GM23338 (cell line): ENCODE measurements around the gene NRIP1.

Source experiments
- CREB1 ChIP-seq: fragments of 250-450 bp; sonication (Bioruptor Pico); IDR thresholded peaks from 2 replicates; pipeline ENCODE4 v1.5.0; 2020; ENCODE audit warnings: low read depth, mild to moderate bottlenecking, moderate library complexity
- EZH2 ChIP-seq: fragments of 200-600 bp; sonication (generic); IDR thresholded peaks from one replicate; pipeline ENCODE4 v1.8.0; 2017; ENCODE audit warnings: antibody characterized with exemption, mild to moderate bottlenecking, low read depth; ENCODE audit not compliant: unreplicated experiment
- EZH2phosphoT487 ChIP-seq: fragments of 200-600 bp; sonication (generic); IDR thresholded peaks from one replicate; pipeline ENCODE4 v1.8.1; 2018; ENCODE audit warnings: antibody characterized with exemption; ENCODE audit not compliant: unreplicated experiment
- JUNB ChIP-seq: IDR thresholded peaks from one replicate; pipeline ENCODE4 v1.6.1; 2016; ENCODE audit warnings: antibody characterized with exemption; ENCODE audit not compliant: unreplicated experiment
- POLR2AphosphoS5 ChIP-seq: IDR thresholded peaks from 2 replicates; pipeline ENCODE4 v1.6.1; 2016; ENCODE audit warnings: antibody characterized with exemption, low read depth
- STAT1 ChIP-seq: IDR thresholded peaks from one replicate; pipeline ENCODE4 v1.6.1; 2016; ENCODE audit warnings: antibody characterized with exemption; ENCODE audit not compliant: unreplicated experiment
- ZNF114 ChIP-seq: fragments of 250-450 bp; sonication (Bioruptor Pico); IDR thresholded peaks from 2 replicates; pipeline ENCODE4 v1.5.0; 2020; ENCODE audit warnings: mild to moderate bottlenecking, moderate library complexity
- ZNF331 ChIP-seq: fragments of 250-450 bp; sonication (Bioruptor Pico); IDR thresholded peaks from 2 replicates; pipeline ENCODE4 v1.5.0; 2020; ENCODE audit warnings: low read depth, mild to moderate bottlenecking, moderate library complexity
- TF ChIP-seq, protein P1 (sequence below), 2 experiments: fragments of 200-600 bp in 1 of 2; sonication (generic) in 1 of 2; conservative IDR thresholded peaks; 2 replicates each; pipeline versions ENCODE4 v1.5.1 to v1.6.1; 2016 to 2017; ENCODE audit warnings: antibody characterized with exemption in 2 of 2, low read depth in 2 of 2, mild to moderate bottlenecking in 2 of 2, moderate library complexity in 1 of 2
- TF ChIP-seq, protein P2 (sequence below): IDR thresholded peaks from one replicate; pipeline ENCODE4 v1.6.1; 2018; ENCODE audit warnings: antibody characterized with exemption; ENCODE audit not compliant: unreplicated experiment
- TF ChIP-seq, protein P3 (sequence below): IDR thresholded peaks from 2 replicates; pipeline ENCODE4 v1.6.1; 2016; ENCODE audit warnings: antibody characterized with exemption

DNA sequence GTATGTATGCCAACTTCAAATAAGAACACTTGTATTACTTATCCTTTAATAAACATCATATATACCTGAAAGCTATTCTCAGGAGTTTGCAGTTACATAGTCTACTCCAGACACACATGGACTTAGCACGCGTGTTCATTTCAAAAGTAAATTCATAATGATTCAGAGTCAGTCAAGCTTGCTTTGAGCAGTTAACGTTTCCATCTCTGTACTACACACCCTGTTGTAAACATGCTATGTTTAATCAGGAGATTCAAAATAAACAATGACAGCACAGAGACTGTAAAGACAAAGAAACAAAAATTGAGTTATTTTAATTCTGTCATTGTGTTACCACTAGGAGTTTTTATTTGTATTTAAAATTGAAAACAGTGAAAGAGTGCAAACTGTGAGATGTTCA is 119.6 kb downstream of the NRIP1 start:
- TF ChIP-seq POLR2AphosphoS5 (no peak), EZH2 (no peak), EZH2phosphoT487 (no peak), CREB1 (no peak), STAT1 (no peak), ZNF331 (CRISPR knock-in tag) (no peak), JUNB (no peak), ZNF114 (no peak)
- TF ChIP-seq, protein P1, sequence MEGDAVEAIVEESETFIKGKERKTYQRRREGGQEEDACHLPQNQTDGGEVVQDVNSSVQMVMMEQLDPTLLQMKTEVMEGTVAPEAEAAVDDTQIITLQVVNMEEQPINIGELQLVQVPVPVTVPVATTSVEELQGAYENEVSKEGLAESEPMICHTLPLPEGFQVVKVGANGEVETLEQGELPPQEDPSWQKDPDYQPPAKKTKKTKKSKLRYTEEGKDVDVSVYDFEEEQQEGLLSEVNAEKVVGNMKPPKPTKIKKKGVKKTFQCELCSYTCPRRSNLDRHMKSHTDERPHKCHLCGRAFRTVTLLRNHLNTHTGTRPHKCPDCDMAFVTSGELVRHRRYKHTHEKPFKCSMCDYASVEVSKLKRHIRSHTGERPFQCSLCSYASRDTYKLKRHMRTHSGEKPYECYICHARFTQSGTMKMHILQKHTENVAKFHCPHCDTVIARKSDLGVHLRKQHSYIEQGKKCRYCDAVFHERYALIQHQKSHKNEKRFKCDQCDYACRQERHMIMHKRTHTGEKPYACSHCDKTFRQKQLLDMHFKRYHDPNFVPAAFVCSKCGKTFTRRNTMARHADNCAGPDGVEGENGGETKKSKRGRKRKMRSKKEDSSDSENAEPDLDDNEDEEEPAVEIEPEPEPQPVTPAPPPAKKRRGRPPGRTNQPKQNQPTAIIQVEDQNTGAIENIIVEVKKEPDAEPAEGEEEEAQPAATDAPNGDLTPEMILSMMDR (conservative IDR thresholded peaks at IDR 0.05; ENCODE audit: low read depth in 2 of 2) = no peak
- TF ChIP-seq, protein P2, sequence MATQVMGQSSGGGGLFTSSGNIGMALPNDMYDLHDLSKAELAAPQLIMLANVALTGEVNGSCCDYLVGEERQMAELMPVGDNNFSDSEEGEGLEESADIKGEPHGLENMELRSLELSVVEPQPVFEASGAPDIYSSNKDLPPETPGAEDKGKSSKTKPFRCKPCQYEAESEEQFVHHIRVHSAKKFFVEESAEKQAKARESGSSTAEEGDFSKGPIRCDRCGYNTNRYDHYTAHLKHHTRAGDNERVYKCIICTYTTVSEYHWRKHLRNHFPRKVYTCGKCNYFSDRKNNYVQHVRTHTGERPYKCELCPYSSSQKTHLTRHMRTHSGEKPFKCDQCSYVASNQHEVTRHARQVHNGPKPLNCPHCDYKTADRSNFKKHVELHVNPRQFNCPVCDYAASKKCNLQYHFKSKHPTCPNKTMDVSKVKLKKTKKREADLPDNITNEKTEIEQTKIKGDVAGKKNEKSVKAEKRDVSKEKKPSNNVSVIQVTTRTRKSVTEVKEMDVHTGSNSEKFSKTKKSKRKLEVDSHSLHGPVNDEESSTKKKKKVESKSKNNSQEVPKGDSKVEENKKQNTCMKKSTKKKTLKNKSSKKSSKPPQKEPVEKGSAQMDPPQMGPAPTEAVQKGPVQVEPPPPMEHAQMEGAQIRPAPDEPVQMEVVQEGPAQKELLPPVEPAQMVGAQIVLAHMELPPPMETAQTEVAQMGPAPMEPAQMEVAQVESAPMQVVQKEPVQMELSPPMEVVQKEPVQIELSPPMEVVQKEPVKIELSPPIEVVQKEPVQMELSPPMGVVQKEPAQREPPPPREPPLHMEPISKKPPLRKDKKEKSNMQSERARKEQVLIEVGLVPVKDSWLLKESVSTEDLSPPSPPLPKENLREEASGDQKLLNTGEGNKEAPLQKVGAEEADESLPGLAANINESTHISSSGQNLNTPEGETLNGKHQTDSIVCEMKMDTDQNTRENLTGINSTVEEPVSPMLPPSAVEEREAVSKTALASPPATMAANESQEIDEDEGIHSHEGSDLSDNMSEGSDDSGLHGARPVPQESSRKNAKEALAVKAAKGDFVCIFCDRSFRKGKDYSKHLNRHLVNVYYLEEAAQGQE = no peak
- TF ChIP-seq, protein P3, sequence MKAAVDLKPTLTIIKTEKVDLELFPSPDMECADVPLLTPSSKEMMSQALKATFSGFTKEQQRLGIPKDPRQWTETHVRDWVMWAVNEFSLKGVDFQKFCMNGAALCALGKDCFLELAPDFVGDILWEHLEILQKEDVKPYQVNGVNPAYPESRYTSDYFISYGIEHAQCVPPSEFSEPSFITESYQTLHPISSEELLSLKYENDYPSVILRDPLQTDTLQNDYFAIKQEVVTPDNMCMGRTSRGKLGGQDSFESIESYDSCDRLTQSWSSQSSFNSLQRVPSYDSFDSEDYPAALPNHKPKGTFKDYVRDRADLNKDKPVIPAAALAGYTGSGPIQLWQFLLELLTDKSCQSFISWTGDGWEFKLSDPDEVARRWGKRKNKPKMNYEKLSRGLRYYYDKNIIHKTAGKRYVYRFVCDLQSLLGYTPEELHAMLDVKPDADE = no peak
